HG03108 (cell line): ENCODE results near the gene CNKSR1.

Experiments
- ATAC-seq: cut with Tn5 transposase; IDR thresholded peaks from one replicate; pipeline ENCODE4 v1.9.1; 2021; ENCODE audit warnings: moderate library complexity; ENCODE audit not compliant: unreplicated experiment

Gene CNKSR1

GRCh38 chr1:26177182-26177684 is at the start of gene CNKSR1:
TSS of gene CNKSR1 (plus strand) at chr1:26177491. CDS start at chr1:26177548, 57 bp downstream.
- ATAC-seq: no peak

- ATAC-seq: no peak
Measured at GRCh38 chr1:26129778-26130177, 47.5 kb upstream of the CNKSR1 start.

GRCh38 chr1:26130695-26131094 is 46.6 kb upstream of the CNKSR1 start:
- ATAC-seq: no peak

GRCh38 chr1:26132128-26132833 is 45.0 kb upstream of the CNKSR1 start:
- no peak for ATAC-seq

GRCh38 chr1:26132834-26133167 is 44.5 kb upstream of the CNKSR1 start:
- no peak for ATAC-seq

- no peak for ATAC-seq
Measured at GRCh38 chr1:26134466-26134865, 42.8 kb upstream of the CNKSR1 start.

- no peak for ATAC-seq
Measured at GRCh38 chr1:26138974-26139558, 38.2 kb upstream of the CNKSR1 start.

GRCh38 chr1:26142159-26142558 is 35.1 kb upstream of the CNKSR1 start:
- no peak for ATAC-seq

- no peak for ATAC-seq
Measured at GRCh38 chr1:26145041-26145959, 32.0 kb upstream of the CNKSR1 start.

- no peak for ATAC-seq
Measured at GRCh38 chr1:26145960-26146294, 31.4 kb upstream of the CNKSR1 start.

GRCh38 chr1:26148887-26149286 is 28.4 kb upstream of the CNKSR1 start:
- no peak for ATAC-seq

GRCh38 chr1:26153966-26154532 is 23.2 kb upstream of the CNKSR1 start:
- ATAC-seq: no peak

GRCh38 chr1:26154750-26155149 is 22.5 kb upstream of the CNKSR1 start:
- ATAC-seq: no peak

- ATAC-seq: no peak
Measured at GRCh38 chr1:26155370-26156284, 21.7 kb upstream of the CNKSR1 start.

- ATAC-seq: no peak
Measured at GRCh38 chr1:26156285-26157038, 20.8 kb upstream of the CNKSR1 start.

- no peak for ATAC-seq
Measured at GRCh38 chr1:26158271-26158907, 18.9 kb upstream of the CNKSR1 start.

GRCh38 chr1:26158908-26159742 is 18.2 kb upstream of the CNKSR1 start, which contains the start of gene FAM110D:
TSS of gene FAM110D (plus strand) at chr1:26159079. CDS start at chr1:26161292, 2,213 bp downstream.
- ATAC-seq: no peak

- no peak for ATAC-seq
Measured at GRCh38 chr1:26159743-26160039, 17.6 kb upstream of the CNKSR1 start.
